T-helper 22 cell (primary cell): ENCODE measurements around the gene SUGT1.
A peak's percentile ranks its signal among the peaks of the same experiment; 100 is the strongest.
"Not testable (repeated sequence)": the region's sequence is repeated elsewhere in the genome, so short reads cannot be mapped to it uniquely, and the experiment has no call there.

Experiments used
- DNase-seq: peaks from one replicate; pipeline ENCODE4 v3.0.0-alpha.2; 2020; ENCODE audit warnings: low read depth

Gene SUGT1

GRCh38 chr13:52652196-52652979 is at the start of gene SUGT1:
Gene SUGT1 (plus strand): TSS chr13:52652836. CDS start chr13:52652921, 85 bp downstream.
- DNase-seq = peak; percentile 93

- DNase-seq = not testable (repeated sequence)
Measured at GRCh38 chr13:52603316-52603715, 49.3 kb upstream of the SUGT1 start.

- not testable (repeated sequence) for DNase-seq
Measured at GRCh38 chr13:52606126-52606525, 46.5 kb upstream of the SUGT1 start.

GRCh38 chr13:52606795-52607194 is 45.8 kb upstream of the SUGT1 start:
- not testable (repeated sequence) for DNase-seq

GRCh38 chr13:52608184-52608583 is 44.5 kb upstream of the SUGT1 start:
- not testable (repeated sequence) for DNase-seq

- DNase-seq = not testable (repeated sequence)
Measured at GRCh38 chr13:52609013-52609606, 43.5 kb upstream of the SUGT1 start.

GRCh38 chr13:52610158-52610557 is 42.5 kb upstream of the SUGT1 start:
- not testable (repeated sequence) for DNase-seq

- no peak for DNase-seq
Measured at GRCh38 chr13:52615134-52615801, 37.4 kb upstream of the SUGT1 start.

GRCh38 chr13:52615812-52616211 is 36.8 kb upstream of the SUGT1 start:
- no peak for DNase-seq

GRCh38 chr13:52617070-52618060 is 35.3 kb upstream of the SUGT1 start:
- peak; percentile 65 for DNase-seq

GRCh38 chr13:52631083-52631690 is 21.4 kb upstream of the SUGT1 start:
- not testable (repeated sequence) for DNase-seq

- no peak for DNase-seq
Measured at GRCh38 chr13:52638666-52639328, 13.8 kb upstream of the SUGT1 start.

- DNase-seq = no peak
Measured at GRCh38 chr13:52642131-52642530, 10.5 kb upstream of the SUGT1 start, which contains the start of gene HNRNPA1L2. Gene HNRNPA1L2 (plus strand): TSS chr13:52642431. CDS start chr13:52642493, 62 bp downstream.

GRCh38 chr13:52644108-52644507 is 8.5 kb upstream of the SUGT1 start:
- DNase-seq = no peak

- DNase-seq = no peak
Measured at GRCh38 chr13:52646967-52647366, 5.7 kb upstream of the SUGT1 start.

GRCh38 chr13:52650731-52651130 is 1.9 kb upstream of the SUGT1 start:
- DNase-seq = no peak

- no peak for DNase-seq
Measured at GRCh38 chr13:52651897-52652195, 790 bp upstream of the SUGT1 start.

- DNase-seq = peak; percentile 5
Measured at GRCh38 chr13:52652980-52653303, 306 bp downstream of the SUGT1 start.

- no peak for DNase-seq
Measured at GRCh38 chr13:52659340-52659739, 6.7 kb downstream of the SUGT1 start.

GRCh38 chr13:52664272-52664671 is 11.6 kb downstream of the SUGT1 start:
- DNase-seq = no peak

GRCh38 chr13:52665325-52665724 is 12.7 kb downstream of the SUGT1 start:
- no peak for DNase-seq
